Measurements from ENCODE around the gene TRIM9.

Gene TRIM9

GRCh38 chr14:50979941-50980850 lies 114.7 kb downstream of the TRIM9 start:
- TF ChIP-seq CTCF (IDR thresholded peaks at IDR 0.05; ENCODE audit: borderline replicate concordance, insufficient read depth, low read depth, low read length): no peak
- H3K4me3 ChIP-seq (ENCODE audit: low read depth, low read length): no peak overlapping the region

GRCh38 chr14:50978888-50979287 lies 116.0 kb downstream of the TRIM9 start:
- TF ChIP-seq CTCF (IDR thresholded peaks at IDR 0.05; ENCODE audit: borderline replicate concordance, insufficient read depth, low read depth, low read length): no peak
- H3K4me3 ChIP-seq (ENCODE audit: low read depth, low read length): no peak overlapping the region

GRCh38 chr14:50978529-50978871 lies 116.4 kb downstream of the TRIM9 start:
- no peak for TF ChIP-seq CTCF (IDR thresholded peaks at IDR 0.05; ENCODE audit: borderline replicate concordance, insufficient read depth, low read depth, low read length)

GRCh38 chr14:50977863-50978528 lies 116.9 kb downstream of the TRIM9 start:
- no peak for TF ChIP-seq CTCF (IDR thresholded peaks at IDR 0.05; ENCODE audit: borderline replicate concordance, insufficient read depth, low read depth, low read length)
- no peak overlapping the region for H3K4me3 ChIP-seq (ENCODE audit: low read depth, low read length)

More at GRCh38 chr14:50978529-50978871, 116.4 kb downstream of the TRIM9 start:
- no peak overlapping the region for H3K4me3 ChIP-seq (ENCODE audit: low read depth, low read length)

GRCh38 chr14:50974118-50974517 lies 120.8 kb downstream of the TRIM9 start:
- no peak for TF ChIP-seq CTCF (IDR thresholded peaks at IDR 0.05; ENCODE audit: borderline replicate concordance, insufficient read depth, low read depth, low read length)
- no peak overlapping the region for H3K4me3 ChIP-seq (ENCODE audit: low read depth, low read length)

- no peak for TF ChIP-seq CTCF (IDR thresholded peaks at IDR 0.05; ENCODE audit: borderline replicate concordance, insufficient read depth, low read depth, low read length)
- no peak overlapping the region for H3K4me3 ChIP-seq (ENCODE audit: low read depth, low read length)
Observed at GRCh38 chr14:50972734-50973133, 122.2 kb downstream of the TRIM9 start.

All from GM12875 (cell line).